ENCODE measurements around the gene CAMTA1. TPM values are rescaled to one million over a fixed set of nuclear protein-coding genes. Genes with fewer than 3 reads are reported as not detected.

The CAMTA1 gene
- polyA plus RNA-seq, 1 experiment: 64.9 TPM

GRCh38 chr1:7489586-7489985 is 704.3 kb downstream of the CAMTA1 start:
- no peaks in the 10 kb centered on the region for H3K27me3 ChIP-seq (ENCODE audit: control insufficient read depth, insufficient read depth, low read length)
- ChIA-PET POLR2A (no interaction called here), CTCF (no interaction called here)
- H3K4me3 ChIP-seq (ENCODE audit: low read depth, low read length): no peak overlapping the region
- no peaks in the 10 kb centered on the region for H3K9me3 ChIP-seq (ENCODE audit: control insufficient read depth, insufficient read depth, low read length)
- DNase-seq (ENCODE audit: low read depth, low spot score): no peak
- H3K27ac ChIP-seq (ENCODE audit: low read depth, low read length): no peak overlapping the region
- TF ChIP-seq, protein P1, sequence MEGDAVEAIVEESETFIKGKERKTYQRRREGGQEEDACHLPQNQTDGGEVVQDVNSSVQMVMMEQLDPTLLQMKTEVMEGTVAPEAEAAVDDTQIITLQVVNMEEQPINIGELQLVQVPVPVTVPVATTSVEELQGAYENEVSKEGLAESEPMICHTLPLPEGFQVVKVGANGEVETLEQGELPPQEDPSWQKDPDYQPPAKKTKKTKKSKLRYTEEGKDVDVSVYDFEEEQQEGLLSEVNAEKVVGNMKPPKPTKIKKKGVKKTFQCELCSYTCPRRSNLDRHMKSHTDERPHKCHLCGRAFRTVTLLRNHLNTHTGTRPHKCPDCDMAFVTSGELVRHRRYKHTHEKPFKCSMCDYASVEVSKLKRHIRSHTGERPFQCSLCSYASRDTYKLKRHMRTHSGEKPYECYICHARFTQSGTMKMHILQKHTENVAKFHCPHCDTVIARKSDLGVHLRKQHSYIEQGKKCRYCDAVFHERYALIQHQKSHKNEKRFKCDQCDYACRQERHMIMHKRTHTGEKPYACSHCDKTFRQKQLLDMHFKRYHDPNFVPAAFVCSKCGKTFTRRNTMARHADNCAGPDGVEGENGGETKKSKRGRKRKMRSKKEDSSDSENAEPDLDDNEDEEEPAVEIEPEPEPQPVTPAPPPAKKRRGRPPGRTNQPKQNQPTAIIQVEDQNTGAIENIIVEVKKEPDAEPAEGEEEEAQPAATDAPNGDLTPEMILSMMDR (IDR thresholded peaks at IDR 0.05; ENCODE audit: low read depth, low read length): no peak

GRCh38 chr1:7490576-7490975 is 705.3 kb downstream of the CAMTA1 start:
- DNase-seq (ENCODE audit: low read depth, low spot score): no peak
- TF ChIP-seq, protein P1 (IDR thresholded peaks at IDR 0.05; ENCODE audit: low read depth, low read length): no peak
- H3K9me3 ChIP-seq (ENCODE audit: control insufficient read depth, insufficient read depth, low read length): no peaks in the 10 kb centered on the region
- ChIA-PET CTCF (no interaction called here), POLR2A (no interaction called here)
- no peak overlapping the region for H3K27ac ChIP-seq (ENCODE audit: low read depth, low read length)
- H3K4me3 ChIP-seq (ENCODE audit: low read depth, low read length): no peak overlapping the region
- H3K27me3 ChIP-seq (ENCODE audit: control insufficient read depth, insufficient read depth, low read length): no peaks in the 10 kb centered on the region

DNA sequence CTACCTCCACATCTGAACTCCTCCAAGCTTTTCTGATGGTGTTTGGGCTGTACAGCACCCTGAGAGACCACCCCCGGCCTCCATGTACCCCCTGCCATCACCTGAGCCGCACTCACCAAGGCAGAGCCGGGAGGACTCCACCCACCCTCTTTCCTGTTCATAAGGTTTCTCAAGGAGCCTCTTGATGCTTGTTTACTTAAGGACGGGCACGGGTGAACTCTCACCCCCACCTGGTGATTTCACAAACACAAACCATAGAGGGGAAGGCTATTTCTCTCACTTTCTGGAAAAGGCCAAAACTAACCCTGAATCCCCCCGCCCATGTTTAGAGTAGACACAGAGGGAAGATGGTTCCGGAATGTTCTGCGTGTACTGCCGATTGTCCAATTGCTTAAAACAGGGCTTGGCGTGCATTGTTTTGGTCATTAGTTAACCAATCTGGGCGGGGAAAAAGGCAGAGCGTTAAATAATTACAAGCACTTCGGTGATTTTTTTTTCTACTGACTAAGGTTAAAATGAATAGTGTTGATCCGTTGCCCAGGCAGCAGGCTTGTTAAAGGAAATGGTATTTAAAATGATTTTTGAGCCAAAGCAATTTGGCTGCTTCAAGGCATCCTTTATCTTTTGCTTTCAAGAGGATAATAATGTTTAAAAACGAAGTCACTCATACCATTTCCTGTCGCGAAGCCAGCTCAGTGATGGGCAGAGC is 706.0 kb downstream of the CAMTA1 start:
- Histone ChIP-seq H3K27me3 (ENCODE audit: control insufficient read depth, insufficient read depth, low read length) (no peaks in the 10 kb centered on the region), H3K9me3 (ENCODE audit: control insufficient read depth, insufficient read depth, low read length) (no peaks in the 10 kb centered on the region), H3K4me3 (ENCODE audit: low read depth, low read length) (no peak overlapping the region), H3K27ac (ENCODE audit: low read depth, low read length) (no peak overlapping the region)
- ChIA-PET POLR2A (interaction anchor here (0.6 kb wide), 1 partner anchor 18 kb away, joined by 4 read pairs; no protein-coding TSS in a partner anchor), CTCF (interaction anchor here (0.6 to 0.9 kb wide), 2 partner anchors 176 to 210 kb away, joined by 3 to 4 read pairs; no protein-coding TSS in a partner anchor)
- TF ChIP-seq, protein P1 (IDR thresholded peaks at IDR 0.05; ENCODE audit: low read depth, low read length): no peak
- no peak for DNase-seq (ENCODE audit: low read depth, low spot score)

DNA sequence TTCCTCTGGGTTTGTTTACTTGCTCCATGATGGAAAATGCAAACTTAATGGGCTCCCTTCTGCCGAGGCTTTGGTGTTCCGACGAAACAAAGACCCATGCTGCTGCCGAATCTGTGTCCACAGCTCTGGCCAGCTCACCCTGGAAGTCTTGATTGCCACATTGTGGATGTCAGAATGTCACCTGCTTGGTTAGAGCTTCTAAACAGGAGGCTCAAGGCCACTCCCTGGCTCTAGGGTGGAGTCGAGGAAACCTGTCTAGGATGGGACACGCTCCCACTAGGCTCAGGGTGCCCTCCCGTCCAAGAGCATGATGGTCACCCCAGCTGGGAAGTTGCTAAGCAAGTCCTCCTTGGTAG is 706.5 kb downstream of the CAMTA1 start:
- no peak overlapping the region for H3K4me3 ChIP-seq (ENCODE audit: low read depth, low read length)
- no peak for DNase-seq (ENCODE audit: low read depth, low spot score)
- no peaks in the 10 kb centered on the region for H3K27me3 ChIP-seq (ENCODE audit: control insufficient read depth, insufficient read depth, low read length)
- ChIA-PET POLR2A (interaction anchor here (0.6 kb wide), 1 partner anchor 18 kb away, joined by 4 read pairs; no protein-coding TSS in a partner anchor), CTCF (interaction anchor here (0.6 to 0.9 kb wide), 2 partner anchors 176 to 210 kb away, joined by 3 to 4 read pairs; no protein-coding TSS in a partner anchor)
- TF ChIP-seq, protein P1 (IDR thresholded peaks at IDR 0.05; ENCODE audit: low read depth, low read length): no peak
- peaks cover 3% of the 10 kb centered on the region; the same call in 1 of the 2 replicates for H3K9me3 ChIP-seq (ENCODE audit: control insufficient read depth, insufficient read depth, low read length)
- H3K27ac ChIP-seq (ENCODE audit: low read depth, low read length): no peak overlapping the region

- no peak for DNase-seq (ENCODE audit: low read depth, low spot score)
- TF ChIP-seq, protein P1 (IDR thresholded peaks at IDR 0.05; ENCODE audit: low read depth, low read length): no peak
- POLR2A ChIA-PET: no interaction called here
Measured at GRCh38 chr1:7493711-7494454, 708.6 kb downstream of the CAMTA1 start.

More at GRCh38 chr1:7493711-7494454, 708.6 kb downstream of the CAMTA1 start:
- Histone ChIP-seq H3K9me3 (ENCODE audit: control insufficient read depth, insufficient read depth, low read length) (peaks cover 8% of the 10 kb centered on the region; the same call in 1 of the 2 replicates), H3K27ac (ENCODE audit: low read depth, low read length) (no peak overlapping the region), H3K4me3 (ENCODE audit: low read depth, low read length) (no peak overlapping the region), H3K27me3 (ENCODE audit: control insufficient read depth, insufficient read depth, low read length) (no peaks in the 10 kb centered on the region)
- CTCF ChIA-PET: no interaction called here
